BJ (cell line): ENCODE measurements around the gene CCDC9. TPM values are rescaled to one million over a fixed set of nuclear protein-coding genes. Genes with fewer than 3 reads are reported as not detected.
A peak's percentile ranks its signal among the peaks of the same experiment; 100 is the strongest.

Experiments used
- CTCF ChIA-PET: fragments of 350-600 bp; formaldehyde crosslinking; extraction: SDS; loops from one replicate; lab custom pipeline; 2021; ENCODE audit warnings: antibody characterized with exemption, inconsistent platforms; lab: Yijun Ruan, JAX
- POLR2A ChIA-PET: fragments of 300-600 bp; sonication (Branson Sonifier 250); formaldehyde crosslinking; extraction: SDS; loops from one replicate; lab custom pipeline; 2021; ENCODE audit warnings: antibody characterized with exemption; lab: Charles Lee
- DNase-seq: peaks from one replicate; pipeline ENCODE4 v3.0.0-alpha.2; 2011; ENCODE audit warnings: low read depth
- H3K27me3 ChIP-seq: 2 replicates; pipeline ENCODE4 v1.6.0; 2011; ENCODE audit warnings: low read length; ENCODE audit not compliant: control insufficient read depth, insufficient read depth
- H3K36me3 ChIP-seq: 2 replicates; pipeline ENCODE4 v1.5.1; 2011; ENCODE audit warnings: low read length; ENCODE audit not compliant: control insufficient read depth, insufficient read depth
- H3K4me3 ChIP-seq: 2 replicates; pipeline ENCODE4 v1.5.1; 2011; ENCODE audit warnings: low read depth, mild to moderate bottlenecking, control low read depth, low read length
- polyA plus RNA-seq: library from polyadenylated mRNA; depleted of rRNA; stranded (reverse); fragments of >200 nt; gene quantifications from 2 replicates; pipeline ENCODE4 v1.2.3, GENCODE V29; 2011
- TF ChIP-seq, protein P1 (sequence below): IDR thresholded peaks from 2 replicates; pipeline ENCODE4 v1.5.1; 2011; ENCODE audit warnings: low read depth, mild to moderate bottlenecking, control low read depth, inconsistent platforms, low read length, moderate library complexity; ENCODE audit not compliant: insufficient read depth

The CCDC9 gene
- polyA plus RNA-seq, 1 experiment = 4.1 TPM

DNA sequence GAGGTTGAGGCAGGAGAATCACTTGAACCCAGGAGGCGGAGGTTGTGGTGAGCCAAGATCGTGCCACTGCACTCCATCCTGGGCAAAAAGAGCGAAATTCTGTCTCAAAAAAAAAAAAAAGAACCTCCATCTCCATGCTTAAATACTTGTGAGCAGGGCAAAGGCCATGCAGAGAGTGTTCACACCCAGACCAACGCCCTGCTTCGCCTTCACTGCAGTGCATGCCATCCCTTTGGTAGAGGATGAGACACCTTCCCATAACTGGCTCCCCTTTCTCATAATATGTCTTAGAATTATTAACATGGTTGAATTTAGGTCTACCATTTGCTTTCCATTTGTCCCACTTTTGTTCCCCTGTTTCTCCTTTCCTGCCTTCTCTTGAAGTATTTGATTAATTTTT, 40.7 kb upstream of the CCDC9 start:
- Histone ChIP-seq H3K27me3 (no peaks in the 10 kb centered on the region), H3K36me3 (peaks cover 9% of the 10 kb centered on the region), H3K4me3 (no peak overlapping the region)
- TF ChIP-seq, protein P1, sequence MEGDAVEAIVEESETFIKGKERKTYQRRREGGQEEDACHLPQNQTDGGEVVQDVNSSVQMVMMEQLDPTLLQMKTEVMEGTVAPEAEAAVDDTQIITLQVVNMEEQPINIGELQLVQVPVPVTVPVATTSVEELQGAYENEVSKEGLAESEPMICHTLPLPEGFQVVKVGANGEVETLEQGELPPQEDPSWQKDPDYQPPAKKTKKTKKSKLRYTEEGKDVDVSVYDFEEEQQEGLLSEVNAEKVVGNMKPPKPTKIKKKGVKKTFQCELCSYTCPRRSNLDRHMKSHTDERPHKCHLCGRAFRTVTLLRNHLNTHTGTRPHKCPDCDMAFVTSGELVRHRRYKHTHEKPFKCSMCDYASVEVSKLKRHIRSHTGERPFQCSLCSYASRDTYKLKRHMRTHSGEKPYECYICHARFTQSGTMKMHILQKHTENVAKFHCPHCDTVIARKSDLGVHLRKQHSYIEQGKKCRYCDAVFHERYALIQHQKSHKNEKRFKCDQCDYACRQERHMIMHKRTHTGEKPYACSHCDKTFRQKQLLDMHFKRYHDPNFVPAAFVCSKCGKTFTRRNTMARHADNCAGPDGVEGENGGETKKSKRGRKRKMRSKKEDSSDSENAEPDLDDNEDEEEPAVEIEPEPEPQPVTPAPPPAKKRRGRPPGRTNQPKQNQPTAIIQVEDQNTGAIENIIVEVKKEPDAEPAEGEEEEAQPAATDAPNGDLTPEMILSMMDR = no peak
- POLR2A ChIA-PET = interaction anchor here (0.6 kb wide), 1 partner anchor 136 kb away, joined by 3 read pairs; no protein-coding TSS in a partner anchor
- CTCF ChIA-PET = interaction anchor here (11.3 kb wide), 1 partner anchor 30 kb away, joined by 229 read pairs; no protein-coding TSS in a partner anchor
- DNase-seq = no peak

GRCh38 chr19:47221080-47221841, 35.1 kb upstream of the CCDC9 start:
- CTCF ChIA-PET = interaction anchor here (7.1 kb wide), 1 partner anchor 10 kb away, joined by 51 read pairs; no protein-coding TSS in a partner anchor
- TF ChIP-seq, protein P1 = no peak

DNA sequence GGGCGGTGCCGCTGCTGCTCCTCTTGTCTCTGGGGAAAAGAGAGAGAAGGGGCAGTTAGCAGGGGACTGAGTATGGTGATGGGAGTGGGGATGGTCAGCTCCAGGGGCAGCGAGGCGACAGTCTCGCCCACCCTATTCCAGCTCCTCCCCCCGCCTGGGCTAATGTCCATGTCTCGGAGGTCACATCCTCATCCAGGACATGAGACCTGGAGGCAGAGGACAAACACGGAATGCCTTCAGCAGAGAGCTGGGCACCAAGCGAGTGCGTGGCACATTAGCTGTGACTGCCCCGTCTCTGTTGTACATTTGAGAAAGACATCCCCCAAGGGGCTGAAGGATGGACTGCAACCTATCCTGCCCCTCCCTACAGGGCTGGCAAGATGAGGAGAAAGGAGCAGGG, 34.4 kb upstream of the CCDC9 start:
- Histone ChIP-seq H3K36me3 (peaks cover 27% of the 10 kb centered on the region), H3K27me3 (no peaks in the 10 kb centered on the region), H3K4me3 (no peak overlapping the region)
- POLR2A ChIA-PET = no interaction called here
- CTCF ChIA-PET = interaction anchor here (2.5 to 7.1 kb wide), 2 partner anchors 11 to 22 kb away, joined by 13 to 51 read pairs; no protein-coding TSS in a partner anchor
- TF ChIP-seq, protein P1 = no peak
- DNase-seq = no peak

More at GRCh38 chr19:47221080-47221841, 35.1 kb upstream of the CCDC9 start:
- POLR2A ChIA-PET = no interaction called here
- Histone ChIP-seq H3K36me3 (peaks cover 23% of the 10 kb centered on the region), H3K4me3 (no peak overlapping the region), H3K27me3 (no peaks in the 10 kb centered on the region)
- DNase-seq = no peak

DNA sequence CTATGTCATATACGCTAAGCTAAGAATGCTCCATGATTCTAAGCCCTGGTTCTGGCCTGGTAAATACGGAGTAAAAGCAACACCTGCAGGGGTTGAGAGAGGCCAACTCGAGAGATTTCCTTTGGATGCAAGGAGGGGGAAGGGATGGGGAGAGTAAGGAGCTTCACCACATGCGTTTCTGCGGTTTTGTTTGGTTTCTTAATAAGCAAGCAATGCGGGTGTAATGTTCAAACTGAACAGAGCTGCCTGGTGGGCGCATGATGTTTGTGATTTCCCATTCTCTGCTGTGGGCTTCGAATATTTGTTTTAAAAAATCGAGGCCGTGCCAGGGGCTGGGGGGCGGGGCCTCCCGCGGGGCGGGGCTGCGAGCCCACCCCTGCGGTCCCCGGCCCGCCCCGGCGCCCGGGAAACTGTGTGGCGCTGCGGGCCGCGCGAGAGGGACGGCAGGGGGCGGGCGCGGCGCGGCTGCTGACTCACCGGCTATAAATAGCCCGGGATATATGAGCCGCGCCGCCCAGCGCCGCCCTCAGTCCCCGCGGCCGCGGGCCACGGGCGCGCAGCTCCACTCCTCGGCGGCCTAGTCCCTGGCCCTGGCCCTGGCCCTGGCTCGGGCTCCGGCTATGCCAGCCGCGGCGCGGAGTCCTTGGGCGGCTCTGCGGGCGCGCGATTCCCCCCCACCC, 30.4 kb upstream of the CCDC9 start:
- Histone ChIP-seq H3K4me3 (peak overlapping the region; percentile 77), H3K36me3 (peaks cover 20% of the 10 kb centered on the region), H3K27me3 (no peaks in the 10 kb centered on the region)
- TF ChIP-seq, protein P1 = 0 out of 2 replicates have a peak, but pooled peaks have one; percentile 6
- no peak for DNase-seq
- ChIA-PET CTCF (interaction anchor here (0.6 to 7.1 kb wide), 8 partner anchors 10 to 76 kb away, joined by 3 to 51 read pairs (median 4); no protein-coding TSS in a partner anchor), POLR2A (interaction anchor here (0.5 to 1.3 kb wide), 8 partner anchors 14 to 1456 kb away, joined by 4 to 7 read pairs (median 6); partner anchors contain the start of gene CCDC9)
